Measurements from ENCODE around the gene TIAM2.

Gene TIAM2

GRCh38 chr6:155026022-155026705 lies 31.0 kb downstream of the TIAM2 start:
- DNase-seq = peak; percentile 90

- no peak for DNase-seq
Observed at GRCh38 chr6:155026706-155027045, 31.6 kb downstream of the TIAM2 start.

DNA sequence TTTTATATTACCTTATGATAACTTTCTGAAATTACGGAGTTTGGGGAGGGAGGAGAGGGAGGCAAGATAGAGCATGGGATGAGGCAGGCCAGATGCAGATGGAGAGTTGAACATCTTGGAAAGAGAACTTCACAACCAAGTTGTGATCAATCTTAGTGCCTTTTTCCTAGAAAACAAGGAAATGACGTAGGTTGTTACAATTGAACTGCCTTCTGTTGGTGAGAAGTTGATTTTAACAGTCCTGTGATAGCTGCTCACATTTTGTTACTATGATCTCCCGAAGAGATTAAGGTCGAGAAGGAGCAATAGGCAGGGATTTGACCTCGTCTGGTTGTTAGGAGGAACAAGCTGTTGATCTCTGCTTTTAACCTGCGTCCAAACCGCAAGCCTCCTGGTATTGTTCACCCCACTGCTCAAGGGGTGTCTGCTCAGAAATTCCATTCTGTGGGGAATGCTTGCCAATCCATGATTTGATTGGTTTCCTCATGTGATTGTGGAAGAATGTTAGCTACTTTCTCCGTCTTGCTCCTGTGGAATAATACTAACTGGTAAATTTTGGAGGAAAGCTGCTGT lies 35.1 kb downstream of the TIAM2 start:
- DNase-seq = no peak

- DNase-seq = no peak
Observed at GRCh38 chr6:155031091-155031490, 36.0 kb downstream of the TIAM2 start.

DNA sequence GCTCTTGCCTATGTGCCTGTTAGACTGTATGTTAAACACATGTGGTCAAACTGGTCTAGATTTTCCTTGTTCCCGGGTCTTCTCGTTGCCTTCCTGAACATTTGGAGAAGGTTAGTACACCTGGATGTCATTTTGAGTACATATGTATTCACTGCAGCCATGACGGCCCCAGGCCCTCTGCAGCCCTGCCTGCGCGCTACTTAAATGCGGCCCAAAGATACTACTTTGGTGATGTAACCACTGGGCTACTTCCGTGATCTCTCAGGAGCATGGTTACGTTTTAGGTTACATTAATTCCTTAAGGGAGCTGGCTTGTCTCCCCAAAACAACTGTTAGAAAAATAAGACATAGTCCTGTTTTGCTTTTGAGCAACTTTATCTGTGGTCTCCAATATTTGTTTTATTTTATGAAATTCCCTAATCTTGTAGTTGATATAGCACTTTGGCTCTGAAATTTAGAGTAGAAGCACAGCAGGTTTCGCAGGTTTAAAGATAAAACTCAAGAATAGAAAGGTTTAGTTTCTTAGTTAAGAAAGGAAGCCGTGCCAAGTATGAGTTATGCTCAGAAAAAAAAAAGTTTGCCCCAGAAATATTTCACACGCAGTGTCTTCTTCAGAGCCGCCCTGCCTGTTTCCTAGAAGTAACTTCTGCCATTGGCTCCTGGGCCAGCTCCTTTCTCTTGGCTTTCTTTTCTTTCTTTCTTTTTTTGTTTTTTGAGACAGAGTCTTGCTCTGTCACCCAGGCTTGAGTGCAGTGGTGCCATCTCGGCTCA lies 38.1 kb downstream of the TIAM2 start:
- DNase-seq = no peak

- no peak for DNase-seq
Observed at GRCh38 chr6:155036907-155037306, 41.8 kb downstream of the TIAM2 start.

GRCh38 chr6:155038104-155038503 lies 43.0 kb downstream of the TIAM2 start:
- DNase-seq = no peak

- DNase-seq = no peak
Observed at GRCh38 chr6:155038527-155038926, 43.4 kb downstream of the TIAM2 start.

DNA sequence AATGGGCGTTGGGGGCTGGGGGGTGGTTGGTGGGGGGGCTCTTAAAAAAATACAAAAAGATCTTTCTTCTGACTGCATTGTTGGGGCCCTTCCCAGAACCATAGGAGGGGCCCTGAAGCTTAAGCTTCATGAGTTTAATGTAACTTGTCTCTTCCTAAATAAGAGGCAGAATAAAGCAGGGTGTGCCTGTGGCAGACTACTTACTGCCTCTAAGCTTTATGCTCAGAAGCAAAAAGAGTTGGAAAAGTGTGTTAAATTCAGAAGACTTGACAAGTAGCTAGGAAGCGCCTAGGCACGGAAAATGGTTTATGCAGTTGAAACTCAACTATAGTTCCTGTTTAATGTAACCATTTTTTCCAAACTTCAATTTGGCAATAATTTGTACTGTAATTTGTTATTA lies 44.5 kb downstream of the TIAM2 start:
- no peak for DNase-seq

DNA sequence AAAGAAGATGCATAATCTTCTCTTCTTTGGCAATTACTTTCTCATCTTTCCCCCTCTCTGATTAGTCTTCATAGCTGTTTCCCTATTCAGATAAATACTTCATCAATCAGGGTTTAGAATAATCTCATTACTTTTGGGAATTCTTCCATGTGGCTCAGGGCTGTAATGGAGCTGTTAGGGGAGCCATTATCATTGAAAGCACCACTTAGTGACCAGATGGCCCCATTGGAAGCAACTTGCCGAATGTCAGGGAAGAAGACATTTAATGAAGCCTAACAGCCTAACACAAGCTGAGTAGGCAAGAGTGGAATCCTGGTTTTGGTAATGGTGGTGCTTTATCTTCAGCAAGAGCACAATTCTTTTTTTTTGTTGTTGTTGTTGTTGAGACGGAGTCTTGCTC lies 45.0 kb downstream of the TIAM2 start:
- no peak for DNase-seq

DNA sequence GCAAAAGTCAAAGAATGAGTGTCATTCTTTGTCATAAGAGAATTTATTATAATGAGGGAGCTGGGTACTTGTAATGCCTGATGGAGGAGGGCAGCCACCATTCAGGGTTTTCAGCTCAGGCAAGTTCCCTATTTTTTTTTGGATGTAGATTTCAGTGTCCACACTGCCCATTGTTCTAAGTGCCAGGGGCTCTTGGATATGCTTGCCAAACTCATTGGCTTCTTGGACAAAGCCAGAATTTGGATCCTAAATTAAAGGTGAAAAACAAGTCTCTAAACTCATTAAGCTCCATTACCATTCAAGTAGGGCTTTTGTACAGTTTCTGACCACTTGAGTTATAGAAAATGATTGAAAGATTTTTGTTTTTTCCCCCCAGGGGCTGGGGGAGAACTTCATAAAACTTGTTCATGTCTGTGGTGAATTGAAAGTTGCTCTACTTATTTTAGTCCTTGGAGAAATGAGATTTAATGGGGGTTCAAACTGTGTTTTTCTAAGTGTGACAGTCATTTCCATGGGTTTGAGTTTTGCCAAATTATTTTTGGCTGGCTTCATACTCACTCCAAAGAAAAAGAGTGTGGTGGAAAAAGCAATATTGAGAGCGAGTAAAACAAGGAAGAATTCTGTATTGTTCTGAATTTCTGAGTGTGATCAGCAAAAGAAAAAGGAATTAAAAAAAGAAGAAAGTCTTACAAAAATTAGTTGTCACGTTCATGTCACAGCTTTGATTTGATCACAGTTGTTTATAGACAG lies 46.0 kb downstream of the TIAM2 start:
- DNase-seq = no peak

DNA sequence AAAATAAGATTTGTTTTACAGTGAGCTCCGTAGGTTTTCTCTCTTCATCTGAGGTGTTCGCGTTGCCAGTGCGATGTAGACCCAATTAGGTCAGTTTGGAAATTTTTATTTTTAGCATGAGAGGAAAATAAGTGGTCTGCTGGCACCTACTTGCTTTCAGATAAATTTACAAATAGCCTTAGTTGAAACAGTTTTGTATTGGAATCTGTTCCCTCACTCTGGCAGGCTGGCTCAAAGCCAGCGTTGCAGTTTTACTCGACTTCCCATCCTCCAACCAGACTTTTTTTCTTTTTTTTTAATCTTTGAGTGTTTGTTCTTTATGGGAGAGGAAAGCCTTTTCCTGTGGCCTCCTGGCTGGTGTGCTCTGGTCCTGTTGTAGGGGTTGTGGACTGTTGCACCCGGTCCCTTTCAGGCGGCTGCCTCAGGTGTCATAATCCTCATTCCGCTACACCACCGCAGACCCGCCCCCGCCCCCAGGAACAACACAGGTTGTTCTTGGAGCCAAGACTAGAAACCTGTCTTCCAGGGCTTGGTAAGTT lies 46.7 kb downstream of the TIAM2 start:
- DNase-seq = no peak

GRCh38 chr6:155042983-155043382 lies 47.9 kb downstream of the TIAM2 start:
- DNase-seq = no peak

GRCh38 chr6:155045561-155046404 lies 50.7 kb downstream of the TIAM2 start:
- no peak for DNase-seq

- DNase-seq = no peak
Observed at GRCh38 chr6:155047523-155047922, 52.4 kb downstream of the TIAM2 start.

GRCh38 chr6:155050311-155050710 lies 55.2 kb downstream of the TIAM2 start:
- DNase-seq = peak; percentile 22

DNA sequence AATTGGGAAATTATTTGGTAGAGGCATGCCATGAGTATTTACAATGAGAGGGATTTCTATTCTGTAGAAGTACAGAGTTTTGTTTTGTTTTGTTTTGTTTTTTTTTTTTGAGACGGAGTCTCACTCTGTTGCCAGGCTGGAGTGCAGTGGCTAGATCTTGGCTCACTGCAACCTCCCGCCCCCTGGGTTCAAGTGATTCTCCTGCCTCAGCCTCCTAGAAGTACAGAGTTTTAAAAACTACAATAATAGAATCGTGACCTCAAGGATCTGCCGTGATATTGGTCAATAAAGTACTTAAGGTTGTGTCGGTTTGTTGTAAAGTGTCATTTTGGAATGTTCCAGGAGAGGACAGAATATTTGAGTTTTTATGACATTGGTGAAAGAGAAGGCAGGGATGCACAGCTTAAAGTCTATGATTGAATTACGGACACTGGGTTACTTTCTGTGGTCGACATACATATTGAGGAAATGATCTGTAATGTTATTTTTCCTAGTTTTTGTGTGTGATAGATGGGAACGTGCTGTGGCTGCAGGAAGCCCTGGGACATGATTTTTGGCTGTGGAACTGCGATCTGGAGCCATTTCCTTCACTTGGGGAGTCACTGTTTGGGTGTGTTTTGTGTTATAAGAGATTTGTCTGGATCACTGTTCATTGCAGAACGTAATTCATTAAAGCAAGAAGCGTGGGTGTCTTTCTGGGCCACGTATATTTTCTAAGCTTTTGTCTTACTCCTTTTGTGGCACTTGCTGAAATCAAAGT lies 59.6 kb downstream of the TIAM2 start:
- DNase-seq = no peak

DNA sequence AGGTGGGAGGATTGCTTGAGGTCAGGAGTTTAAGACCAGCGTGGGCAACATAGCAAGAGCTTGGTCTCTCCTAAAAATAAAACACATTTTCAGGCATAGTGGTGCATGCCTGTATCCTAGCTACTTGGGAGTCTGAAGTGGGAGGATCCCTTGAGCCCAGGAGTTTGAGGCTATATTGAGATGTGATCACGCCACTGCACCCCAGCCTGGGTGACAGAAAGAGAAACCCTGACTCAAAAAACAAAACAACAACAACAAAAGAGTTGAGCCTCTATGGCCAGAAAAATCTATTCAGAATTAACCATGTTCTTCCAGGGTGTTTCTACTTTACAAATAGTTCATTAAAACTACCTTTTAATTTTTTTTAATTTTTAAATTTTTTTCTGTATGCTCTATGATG lies 60.6 kb downstream of the TIAM2 start:
- no peak for DNase-seq

DNA sequence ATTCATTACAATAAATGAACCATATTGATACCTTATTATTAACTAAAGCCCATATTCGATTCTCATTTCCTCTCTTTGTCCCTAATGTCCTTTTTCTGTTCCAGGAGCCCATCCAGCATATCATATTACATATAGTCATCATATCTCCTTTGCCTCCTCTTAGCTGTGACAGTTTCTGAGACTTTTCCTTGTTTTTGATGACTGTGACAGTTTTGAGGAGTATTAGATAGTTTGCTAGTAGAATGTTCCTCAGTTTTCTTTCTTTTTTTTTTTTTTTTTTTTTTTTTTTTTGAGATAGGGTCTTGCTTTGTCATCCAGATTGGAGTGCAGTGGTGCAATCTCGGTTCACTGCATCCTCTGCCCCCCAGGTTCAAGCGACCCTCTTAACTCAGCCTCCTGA lies 61.6 kb downstream of the TIAM2 start:
- DNase-seq = no peak

GRCh38 chr6:155061381-155061780 lies 66.3 kb downstream of the TIAM2 start:
- no peak for DNase-seq

DNA sequence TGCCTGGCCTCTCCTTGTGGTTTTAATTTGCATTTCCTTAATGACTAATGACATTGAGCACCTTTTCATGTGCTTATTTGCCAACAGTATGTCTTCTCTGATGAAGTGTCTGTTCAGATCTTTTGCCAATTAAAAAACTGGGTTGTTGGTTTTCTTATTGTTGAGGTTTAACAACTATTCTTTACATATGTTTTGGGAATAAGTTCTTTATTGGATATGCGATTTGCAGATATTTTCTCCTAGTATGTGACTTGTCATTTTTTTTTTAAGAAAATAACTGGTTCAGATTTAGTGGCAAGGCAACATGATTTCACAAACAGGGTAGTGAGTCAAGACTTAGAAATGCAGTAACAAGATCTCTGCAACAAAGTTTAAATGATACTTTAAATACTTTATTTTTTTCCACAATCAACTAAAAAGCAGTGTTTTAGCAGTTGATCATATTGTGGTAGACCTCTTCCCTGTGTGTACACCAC lies 67.8 kb downstream of the TIAM2 start:
- DNase-seq = peak; percentile 90

All from fibroblast of skin of abdomen (primary cell).